Nephron progenitor cell (in vitro differentiated cells): ENCODE data around the gene TBC1D1.
A peak's percentile ranks its signal among the peaks of the same experiment; 100 is the strongest.

Experiments used
- DNase-seq: peaks from one replicate; pipeline ENCODE4 v3.0.0; 2021
- H3K27ac Mint-ChIP-seq: 2 replicates; pipeline ENCODE4 v1.8.0; 2021; ENCODE audit warnings: mild to moderate bottlenecking, moderate library complexity, mixed read lengths
- H3K27me3 Mint-ChIP-seq: 2 replicates; pipeline ENCODE4 v1.8.0; 2021; ENCODE audit warnings: mild to moderate bottlenecking, low read depth, mixed read lengths; ENCODE audit not compliant: poor library complexity
- H3K36me3 Mint-ChIP-seq: 2 replicates; pipeline ENCODE4 v1.8.0; 2021; ENCODE audit warnings: low read depth, mixed read lengths
- H3K4me1 Mint-ChIP-seq: 2 replicates; pipeline ENCODE4 v1.8.0; 2021; ENCODE audit warnings: mixed read lengths
- H3K4me3 Mint-ChIP-seq: 2 replicates; pipeline ENCODE4 v1.8.0; 2021; ENCODE audit warnings: mild to moderate bottlenecking, moderate library complexity, mixed read lengths
- H3K9me3 Mint-ChIP-seq: 2 replicates; pipeline ENCODE4 v1.8.0; 2021; ENCODE audit warnings: mild to moderate bottlenecking, moderate library complexity, mixed read lengths
- TF ChIP-seq, protein P1 (sequence below): fragments of 200-600 bp; sonication (generic); IDR thresholded peaks from 2 replicates; pipeline ENCODE4 v1.5.0; 2021; ENCODE audit warnings: antibody characterized with exemption

The TBC1D1 gene

DNA sequence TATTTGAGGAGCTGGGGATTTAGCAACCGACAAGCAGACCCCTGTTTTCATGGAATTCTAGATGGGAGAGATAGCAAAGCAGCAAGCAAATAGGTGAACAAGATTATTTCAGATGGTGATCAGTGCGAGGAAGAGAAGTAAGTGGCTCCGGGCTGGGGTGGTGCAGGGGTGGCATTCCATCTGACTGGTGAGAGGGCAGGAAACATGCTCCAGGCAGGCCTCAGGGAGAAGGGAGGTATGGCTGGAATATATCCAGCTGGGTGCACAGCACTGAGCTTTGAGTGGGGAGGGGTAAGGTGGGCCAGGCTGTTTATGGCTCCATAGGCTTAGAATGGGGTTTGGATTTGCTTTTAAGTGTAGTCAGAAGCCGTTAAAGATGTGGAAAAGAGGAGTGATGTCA lies 90.5 kb downstream of the TBC1D1 start:
- Mint-ChIP-seq H3K9me3 (no peaks in the 10 kb centered on the region), H3K36me3 (no peaks in the 10 kb centered on the region), H3K27me3 (no peaks in the 10 kb centered on the region), H3K27ac (no peak overlapping the region), H3K4me1 (peaks cover 29% of the 10 kb centered on the region), H3K4me3 (no peak overlapping the region)
- TF ChIP-seq, protein P1, sequence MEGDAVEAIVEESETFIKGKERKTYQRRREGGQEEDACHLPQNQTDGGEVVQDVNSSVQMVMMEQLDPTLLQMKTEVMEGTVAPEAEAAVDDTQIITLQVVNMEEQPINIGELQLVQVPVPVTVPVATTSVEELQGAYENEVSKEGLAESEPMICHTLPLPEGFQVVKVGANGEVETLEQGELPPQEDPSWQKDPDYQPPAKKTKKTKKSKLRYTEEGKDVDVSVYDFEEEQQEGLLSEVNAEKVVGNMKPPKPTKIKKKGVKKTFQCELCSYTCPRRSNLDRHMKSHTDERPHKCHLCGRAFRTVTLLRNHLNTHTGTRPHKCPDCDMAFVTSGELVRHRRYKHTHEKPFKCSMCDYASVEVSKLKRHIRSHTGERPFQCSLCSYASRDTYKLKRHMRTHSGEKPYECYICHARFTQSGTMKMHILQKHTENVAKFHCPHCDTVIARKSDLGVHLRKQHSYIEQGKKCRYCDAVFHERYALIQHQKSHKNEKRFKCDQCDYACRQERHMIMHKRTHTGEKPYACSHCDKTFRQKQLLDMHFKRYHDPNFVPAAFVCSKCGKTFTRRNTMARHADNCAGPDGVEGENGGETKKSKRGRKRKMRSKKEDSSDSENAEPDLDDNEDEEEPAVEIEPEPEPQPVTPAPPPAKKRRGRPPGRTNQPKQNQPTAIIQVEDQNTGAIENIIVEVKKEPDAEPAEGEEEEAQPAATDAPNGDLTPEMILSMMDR, result no peak
- DNase-seq, result no peak

- Mint-ChIP-seq H3K36me3 (no peaks in the 10 kb centered on the region), H3K27ac (peak overlapping the region; percentile 47), H3K4me1 (peaks cover 31% of the 10 kb centered on the region), H3K27me3 (no peaks in the 10 kb centered on the region), H3K4me3 (no peak overlapping the region), H3K9me3 (no peaks in the 10 kb centered on the region)
- TF ChIP-seq, protein P1, result no peak
- no peak for DNase-seq
These were observed 91.2 kb downstream of the TBC1D1 start for GRCh38 chr4:37981844-37982720.

- TF ChIP-seq, protein P1, result no peak
- no peak for DNase-seq
- no peaks in the 10 kb centered on the region for H3K27me3 Mint-ChIP-seq
- H3K9me3 Mint-ChIP-seq, result no peaks in the 10 kb centered on the region
- H3K36me3 Mint-ChIP-seq, result no peaks in the 10 kb centered on the region
- no peak overlapping the region for H3K4me3 Mint-ChIP-seq
- H3K27ac Mint-ChIP-seq, result no peak overlapping the region
- H3K4me1 Mint-ChIP-seq, result peaks cover 31% of the 10 kb centered on the region
These were observed 91.9 kb downstream of the TBC1D1 start for GRCh38 chr4:37982736-37983135.

DNA sequence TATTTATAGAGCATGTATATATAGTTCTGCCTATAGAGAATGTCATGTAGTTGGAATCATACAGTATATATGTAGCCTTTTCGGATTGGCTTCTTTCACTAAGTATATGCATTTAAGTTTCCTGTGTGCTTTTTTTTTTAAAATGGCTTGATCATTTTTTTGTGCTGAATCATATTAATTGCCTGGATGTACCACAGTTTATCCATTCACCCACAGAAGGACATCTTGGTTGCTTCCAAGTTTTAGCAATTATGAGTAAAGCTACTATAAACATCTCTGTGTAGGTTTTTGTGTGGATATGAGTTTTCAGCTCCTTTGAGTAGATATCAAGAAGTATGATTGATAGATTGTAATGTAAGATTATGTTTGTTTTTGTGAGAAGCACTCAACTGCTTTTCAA lies 93.1 kb downstream of the TBC1D1 start:
- H3K36me3 Mint-ChIP-seq, result no peaks in the 10 kb centered on the region
- H3K4me1 Mint-ChIP-seq, result peaks cover 32% of the 10 kb centered on the region
- no peak overlapping the region for H3K4me3 Mint-ChIP-seq
- no peak overlapping the region for H3K27ac Mint-ChIP-seq
- TF ChIP-seq, protein P1, result no peak
- no peaks in the 10 kb centered on the region for H3K9me3 Mint-ChIP-seq
- DNase-seq, result no peak
- no peaks in the 10 kb centered on the region for H3K27me3 Mint-ChIP-seq

- no peak overlapping the region for H3K27ac Mint-ChIP-seq
- no peaks in the 10 kb centered on the region for H3K27me3 Mint-ChIP-seq
- TF ChIP-seq, protein P1, result no peak
- H3K4me1 Mint-ChIP-seq, result peaks cover 46% of the 10 kb centered on the region
- no peaks in the 10 kb centered on the region for H3K36me3 Mint-ChIP-seq
- DNase-seq, result no peak
- no peak overlapping the region for H3K4me3 Mint-ChIP-seq
- no peaks in the 10 kb centered on the region for H3K9me3 Mint-ChIP-seq
These were observed 94.9 kb downstream of the TBC1D1 start for GRCh38 chr4:37985730-37986275.
